HG02981 (cell line): ENCODE data around the gene OR6J1.
"Not testable (repeated sequence)": the region's sequence is repeated elsewhere in the genome, so short reads cannot be mapped to it uniquely, and the experiment has no call there.

Experiments used
- ATAC-seq: cut with Tn5 transposase; IDR thresholded peaks from one replicate; pipeline ENCODE4 v1.9.1; 2021; ENCODE audit warnings: mild to moderate bottlenecking, moderate library complexity; ENCODE audit not compliant: unreplicated experiment

Gene OR6J1

GRCh38 chr14:22610931-22611330 lies 33.2 kb downstream of the OR6J1 start:
- no peak for ATAC-seq

DNA sequence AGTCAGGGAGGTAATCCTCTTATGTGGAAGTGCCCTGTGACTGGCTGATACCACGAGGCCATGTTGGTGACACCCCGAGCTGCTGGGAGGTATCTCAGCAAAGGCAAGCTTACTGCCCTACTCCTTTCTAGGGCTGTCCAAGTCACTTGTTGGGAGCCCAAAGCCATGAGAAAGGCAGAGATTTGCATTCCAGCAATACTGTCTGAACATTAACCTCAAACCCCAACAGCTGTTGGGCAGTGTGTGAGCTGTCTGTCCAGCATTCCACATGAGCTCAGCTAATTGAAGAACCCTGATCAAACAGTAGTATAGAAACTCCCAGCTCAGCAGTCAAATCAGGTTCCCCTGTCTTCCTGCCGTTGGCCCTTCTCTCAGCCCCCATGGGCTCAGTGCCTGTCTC lies 36.9 kb downstream of the OR6J1 start:
- no peak for ATAC-seq

- no peak for ATAC-seq
Measured at GRCh38 chr14:22606380-22606779, 37.8 kb downstream of the OR6J1 start.

DNA sequence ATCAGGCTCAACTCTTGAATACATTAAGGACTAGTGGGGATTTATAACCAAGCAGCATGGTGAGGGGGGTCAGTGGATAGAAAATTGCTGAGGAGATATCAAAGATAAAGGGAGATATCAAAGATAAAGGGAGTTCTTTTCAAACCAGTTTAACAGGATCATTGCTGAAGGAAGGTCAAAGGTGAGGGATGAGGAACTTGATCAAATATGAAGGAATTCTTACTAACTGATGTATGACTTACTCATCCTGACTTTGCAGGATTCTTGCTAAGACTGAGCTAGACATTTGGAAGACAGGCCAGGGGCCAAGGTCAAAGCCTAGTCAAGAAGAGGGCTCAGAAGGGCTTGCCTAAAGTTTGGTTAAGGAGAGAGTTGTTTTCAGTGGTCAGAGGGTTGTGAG lies 41.3 kb downstream of the OR6J1 start:
- no peak for ATAC-seq

- ATAC-seq, result no peak
Measured at GRCh38 chr14:22601996-22602395, 42.2 kb downstream of the OR6J1 start.

GRCh38 chr14:22601456-22601855 lies 42.7 kb downstream of the OR6J1 start:
- no peak for ATAC-seq

GRCh38 chr14:22600027-22600426 lies 44.1 kb downstream of the OR6J1 start:
- no peak for ATAC-seq

- no peak for ATAC-seq
Measured at GRCh38 chr14:22599349-22599748, 44.8 kb downstream of the OR6J1 start.

- ATAC-seq, result peak; percentile 27
Measured at GRCh38 chr14:22598896-22599244, 45.3 kb downstream of the OR6J1 start.

DNA sequence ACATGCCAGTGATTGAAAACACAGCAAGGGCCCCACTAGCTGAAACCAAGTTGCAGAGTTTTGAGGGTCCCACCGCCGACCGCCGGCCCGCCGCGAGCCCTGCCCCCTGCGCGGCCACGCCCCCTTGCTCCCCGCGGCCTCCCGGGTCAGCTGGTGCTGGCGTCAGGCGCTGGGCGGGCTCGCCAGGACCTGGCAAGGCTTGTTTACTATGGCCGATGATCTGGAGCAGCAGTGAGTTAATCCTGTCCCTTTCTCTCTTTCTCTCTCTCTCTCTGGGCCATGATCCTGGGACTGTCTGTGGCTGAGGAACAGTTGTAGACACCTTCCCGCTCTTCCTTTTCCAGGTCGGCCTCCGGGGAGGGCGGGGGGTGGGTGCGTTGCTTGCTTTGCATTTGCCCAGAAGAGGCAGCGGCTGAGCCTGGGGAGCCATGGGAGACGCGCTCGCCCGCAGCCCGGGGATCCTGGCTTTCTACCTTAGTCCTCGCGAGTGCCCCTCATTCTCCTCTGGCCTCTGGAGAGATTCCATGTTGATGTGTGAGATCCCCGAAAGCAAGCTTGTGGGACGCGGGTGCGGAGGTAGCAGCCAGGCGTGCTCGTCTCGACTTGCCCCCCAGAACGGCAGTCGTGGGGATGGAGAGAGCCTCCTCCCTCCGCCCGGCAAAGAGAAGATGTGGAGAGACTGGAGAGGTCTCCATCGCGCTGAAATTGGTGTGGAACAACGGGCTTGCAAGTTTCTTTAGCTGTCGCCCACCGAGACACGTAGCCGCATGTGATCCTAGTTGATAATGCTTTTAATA lies 45.9 kb downstream of the OR6J1 start, which contains the start of gene ABHD4:
ABHD4 (plus strand) TSS at position 202 of the 797 bp plus-strand sequence; CDS start at position 209, 7 bp downstream.
- ATAC-seq, result peak; percentile 88

DNA sequence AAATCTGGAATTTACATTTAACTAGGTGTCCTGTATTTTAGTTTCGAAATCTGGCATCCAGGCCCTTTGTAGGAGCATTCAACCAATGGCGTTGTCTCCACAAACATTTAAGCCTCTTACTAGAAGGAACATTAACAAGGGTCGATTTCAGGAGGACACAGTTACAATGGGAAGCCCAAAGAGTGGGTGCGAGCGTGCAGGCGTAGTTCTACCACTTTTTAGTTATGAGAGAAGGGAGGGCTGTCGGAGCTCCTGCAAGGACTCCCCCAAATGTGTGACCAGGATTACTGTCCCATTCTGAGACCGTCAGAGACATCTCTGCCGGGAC lies 46.4 kb downstream of the OR6J1 start:
- ATAC-seq, result peak; percentile 29

DNA sequence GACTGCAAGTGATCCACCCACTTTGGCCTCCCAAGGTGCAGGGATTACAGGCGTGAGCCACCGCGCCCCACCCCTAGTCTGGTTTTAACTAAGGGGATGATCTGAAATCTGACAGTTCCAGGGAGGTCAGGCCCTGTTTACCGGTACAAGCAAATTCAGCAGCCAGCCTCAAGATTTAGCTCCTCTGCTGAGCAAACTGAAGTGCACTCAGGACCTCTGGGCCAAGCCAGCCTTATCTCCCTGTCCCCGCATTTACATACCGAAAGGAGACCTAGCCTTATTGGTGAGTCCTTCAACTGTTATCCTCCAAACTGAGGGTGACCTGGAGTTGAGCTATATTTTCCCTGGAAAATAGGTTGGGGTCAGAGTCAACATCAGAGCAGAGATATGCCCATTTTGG lies 46.9 kb downstream of the OR6J1 start:
- ATAC-seq, result no peak

DNA sequence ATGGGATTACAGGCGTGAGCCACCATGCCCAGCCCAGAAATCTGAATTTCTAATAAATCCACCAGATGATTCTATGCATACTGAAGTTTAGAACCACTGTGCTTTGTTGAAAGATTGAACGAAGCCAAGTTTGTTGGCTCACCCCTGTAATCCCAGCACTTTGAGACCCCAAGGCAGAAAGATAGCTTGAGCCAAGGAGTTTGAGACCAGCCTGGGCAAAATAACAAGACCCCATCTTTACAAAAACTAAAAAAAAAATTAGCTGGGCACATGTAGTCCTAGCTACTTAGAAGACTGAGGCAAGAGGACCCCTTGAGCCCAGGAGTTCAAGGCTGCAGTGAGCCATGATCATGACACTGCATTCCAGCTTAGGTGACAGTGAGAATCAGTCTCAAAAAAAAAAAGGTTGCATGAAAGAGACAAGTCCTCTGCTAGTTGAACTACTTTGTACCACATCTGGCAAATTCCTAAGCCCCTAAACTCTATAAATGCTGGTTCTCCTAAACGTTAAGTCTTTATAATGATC lies 47.7 kb downstream of the OR6J1 start:
- ATAC-seq, result no peak

DNA sequence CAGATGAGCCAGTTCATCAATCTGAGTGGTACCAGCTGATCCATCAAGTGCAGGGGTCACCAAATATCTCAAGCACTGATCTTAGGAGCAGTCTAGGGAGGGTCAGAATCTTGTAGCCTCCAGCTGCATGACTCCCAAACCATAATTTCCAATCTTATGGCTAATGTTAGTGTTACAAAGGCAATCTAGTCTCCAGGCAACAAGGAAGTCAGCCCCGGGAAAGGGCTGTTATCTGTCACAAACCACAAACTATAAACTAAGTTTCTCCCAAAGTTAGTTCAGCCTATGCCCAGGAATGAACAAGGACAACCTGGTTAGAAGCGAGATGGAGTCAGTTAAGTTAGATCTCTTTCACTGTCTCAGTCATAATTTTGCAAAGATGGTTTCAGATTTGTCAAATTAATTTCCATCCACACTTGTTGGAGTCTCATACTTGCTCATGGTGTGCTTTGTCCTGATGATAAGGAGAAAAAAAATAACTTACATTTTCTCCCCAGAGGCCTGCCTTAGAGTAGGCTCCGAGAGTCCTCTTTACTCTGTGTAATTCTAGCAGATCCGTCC lies 49.9 kb downstream of the OR6J1 start:
- ATAC-seq, result no peak

DNA sequence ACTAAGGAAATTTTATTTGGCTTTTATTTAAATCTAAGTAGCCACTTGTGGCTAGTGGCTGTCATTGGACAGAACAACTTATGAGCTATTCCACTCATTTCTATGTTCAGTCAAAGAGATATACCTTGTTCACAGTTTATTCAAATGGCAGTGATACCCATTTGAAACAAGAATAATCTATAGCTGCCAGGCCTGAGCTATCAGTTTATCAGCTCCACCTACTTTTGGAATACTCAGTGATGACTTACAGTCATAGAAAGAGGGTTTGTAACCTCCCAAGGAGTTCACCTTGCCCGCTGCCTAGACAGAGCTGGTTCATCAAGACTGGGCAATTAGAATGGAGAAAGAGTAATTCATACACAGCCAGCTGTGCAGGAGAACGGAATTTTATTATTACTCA lies 50.6 kb downstream of the OR6J1 start:
- no peak for ATAC-seq

GRCh38 chr14:22593189-22593588 lies 51.0 kb downstream of the OR6J1 start:
- ATAC-seq, result no peak

DNA sequence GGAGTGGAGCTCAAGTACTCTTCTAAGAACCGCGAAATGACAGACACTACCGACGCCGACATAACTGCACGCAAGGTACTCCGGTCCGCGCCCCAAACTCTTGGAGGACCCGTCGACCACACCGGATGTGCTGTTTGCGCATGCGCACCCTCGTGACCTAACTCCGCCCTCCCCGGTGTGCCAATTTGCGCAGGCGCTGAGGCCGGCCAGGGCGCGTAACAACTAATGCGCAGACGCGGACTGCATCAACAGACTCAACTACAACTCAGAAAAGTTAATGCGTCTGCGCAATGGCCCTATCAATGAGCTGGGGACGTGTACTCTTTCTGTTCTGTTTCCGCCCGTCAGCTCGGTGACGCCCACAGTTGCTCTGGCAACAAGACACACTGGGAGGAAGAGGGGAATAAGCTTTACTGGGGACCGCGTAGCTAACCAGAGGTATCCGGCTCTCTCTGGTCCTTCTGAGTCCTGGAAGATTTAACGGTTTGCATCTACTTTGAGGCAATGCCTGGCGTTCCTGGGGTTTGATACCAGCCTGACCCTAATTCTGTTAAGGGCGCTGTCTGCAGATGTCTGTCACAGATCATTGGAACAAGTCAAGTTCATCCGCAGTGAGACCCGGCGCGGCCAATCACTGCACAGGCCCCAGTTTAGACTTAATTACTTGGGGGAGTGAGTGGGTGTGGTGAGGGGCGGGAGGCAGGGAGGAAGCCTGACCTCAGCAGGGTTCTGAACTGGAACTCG lies 54.9 kb downstream of the OR6J1 start, which contains the start of gene DAD1:
DAD1 (minus strand) TSS at position 129 of the 744 bp plus-strand sequence; CDS start at position 62, 67 bp downstream.
- peak; percentile 87 for ATAC-seq

DNA sequence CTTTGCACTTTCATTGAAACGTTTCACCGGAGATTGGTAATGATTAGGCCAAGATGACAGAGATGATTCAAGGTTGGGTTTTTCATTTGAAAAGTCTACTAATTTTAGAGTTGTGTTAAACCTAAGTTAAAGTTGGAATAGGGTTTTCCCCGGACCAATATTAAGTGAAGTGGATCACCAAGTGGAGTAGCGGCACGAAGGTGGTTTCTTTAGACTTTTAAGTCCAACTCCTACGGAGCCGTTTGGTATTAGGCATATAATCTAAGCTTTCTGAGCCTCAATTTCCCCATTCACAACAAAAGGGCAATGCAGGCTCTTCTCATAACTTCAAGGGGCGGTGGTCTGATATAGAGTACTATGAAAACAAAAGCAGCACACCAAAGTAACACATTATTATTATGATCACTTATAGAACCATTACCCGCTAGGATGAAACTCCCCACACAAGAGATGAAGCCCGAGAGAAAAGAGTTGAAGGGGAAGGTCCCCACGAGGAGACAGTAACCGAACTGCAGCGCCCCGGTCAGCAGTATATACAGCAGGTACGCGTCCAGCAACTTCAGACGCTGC lies 55.5 kb downstream of the OR6J1 start:
- no peak for ATAC-seq

GRCh38 chr14:22587677-22588422 lies 56.3 kb downstream of the OR6J1 start:
- ATAC-seq, result not testable (repeated sequence)

- no peak for ATAC-seq
Measured at GRCh38 chr14:22587247-22587646, 56.9 kb downstream of the OR6J1 start.

- no peak for ATAC-seq
Measured at GRCh38 chr14:22583994-22584393, 60.2 kb downstream of the OR6J1 start.
